Measurements from ENCODE around the gene MXRA8. TPM values are rescaled to one million over a fixed set of nuclear protein-coding genes. Genes with fewer than 3 reads are reported as not detected.
"Not testable (repeated sequence)": the region's sequence is repeated elsewhere in the genome, so short reads cannot be mapped to it uniquely, and the experiment has no call there.

MXRA8 gene
- total RNA-seq, 3 donors from 2014 or later = 6.8 to 62.1 (median 20.8) TPM

DNA sequence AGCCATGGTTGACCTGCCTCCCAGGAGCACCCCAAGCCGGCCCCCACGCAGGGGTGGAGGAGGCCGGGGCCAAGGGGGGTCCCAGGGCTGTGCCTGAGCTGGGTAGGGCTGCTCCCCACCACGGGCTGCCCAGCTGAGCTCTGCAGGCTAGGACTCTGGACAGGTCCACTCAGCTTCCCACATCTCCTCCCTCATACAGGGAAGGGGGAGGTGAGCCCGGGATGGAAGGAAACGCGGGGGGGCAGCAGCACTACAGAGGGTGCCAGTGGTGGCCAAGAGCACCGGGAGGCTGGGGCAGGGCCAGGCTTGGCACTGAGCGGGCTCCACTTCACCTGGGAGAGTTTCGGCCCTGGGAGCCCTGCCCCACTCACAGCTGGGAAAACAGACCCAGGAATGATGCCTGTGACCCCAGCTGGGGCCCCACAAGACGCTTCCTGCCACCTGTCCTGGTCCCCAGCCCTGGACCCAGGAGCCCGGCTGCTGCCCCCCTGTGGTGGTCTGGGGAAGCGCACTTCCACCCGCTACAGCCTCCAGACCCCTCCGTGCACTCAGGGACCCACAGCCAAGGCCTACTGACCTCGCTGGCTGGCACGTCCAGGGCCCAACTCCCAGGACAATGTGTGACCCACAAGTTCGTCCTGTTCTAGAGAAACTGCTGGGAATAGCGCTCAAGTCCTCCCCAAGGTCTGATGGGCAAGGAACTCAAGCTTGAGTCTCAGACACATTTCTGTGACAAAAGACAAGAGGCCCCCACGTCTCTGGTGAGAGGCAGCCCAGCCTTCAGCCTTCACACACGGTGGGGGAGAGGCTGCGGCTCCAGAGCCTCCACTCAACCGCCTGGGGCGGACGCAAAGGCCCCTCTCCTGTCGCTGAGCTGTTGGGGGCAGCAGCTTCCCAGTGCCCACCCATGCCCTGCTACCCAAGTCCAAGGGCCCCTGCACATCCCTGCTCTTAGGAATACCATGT lies 13.7 kb upstream of the MXRA8 start:
- Histone ChIP-seq H3K4me1 (ENCODE audit: low read depth) (peaks cover 26% of the 10 kb centered on the region), H3K9me3 (no peaks in the 10 kb centered on the region), H3K36me3 (ENCODE audit: low read depth) (no peaks in the 10 kb centered on the region), H3K4me3 (no peak overlapping the region)
- intact Hi-C loops (cut with DNase I, micrococcal nuclease) = no loop called here
- ATAC-seq = peak; percentile 58
- TF ChIP-seq, protein P1, sequence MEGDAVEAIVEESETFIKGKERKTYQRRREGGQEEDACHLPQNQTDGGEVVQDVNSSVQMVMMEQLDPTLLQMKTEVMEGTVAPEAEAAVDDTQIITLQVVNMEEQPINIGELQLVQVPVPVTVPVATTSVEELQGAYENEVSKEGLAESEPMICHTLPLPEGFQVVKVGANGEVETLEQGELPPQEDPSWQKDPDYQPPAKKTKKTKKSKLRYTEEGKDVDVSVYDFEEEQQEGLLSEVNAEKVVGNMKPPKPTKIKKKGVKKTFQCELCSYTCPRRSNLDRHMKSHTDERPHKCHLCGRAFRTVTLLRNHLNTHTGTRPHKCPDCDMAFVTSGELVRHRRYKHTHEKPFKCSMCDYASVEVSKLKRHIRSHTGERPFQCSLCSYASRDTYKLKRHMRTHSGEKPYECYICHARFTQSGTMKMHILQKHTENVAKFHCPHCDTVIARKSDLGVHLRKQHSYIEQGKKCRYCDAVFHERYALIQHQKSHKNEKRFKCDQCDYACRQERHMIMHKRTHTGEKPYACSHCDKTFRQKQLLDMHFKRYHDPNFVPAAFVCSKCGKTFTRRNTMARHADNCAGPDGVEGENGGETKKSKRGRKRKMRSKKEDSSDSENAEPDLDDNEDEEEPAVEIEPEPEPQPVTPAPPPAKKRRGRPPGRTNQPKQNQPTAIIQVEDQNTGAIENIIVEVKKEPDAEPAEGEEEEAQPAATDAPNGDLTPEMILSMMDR (IDR thresholded peaks at IDR 0.05) = peak; percentile 98
- DNase-seq = peak; percentile 79 to 83 (median 80)

DNA sequence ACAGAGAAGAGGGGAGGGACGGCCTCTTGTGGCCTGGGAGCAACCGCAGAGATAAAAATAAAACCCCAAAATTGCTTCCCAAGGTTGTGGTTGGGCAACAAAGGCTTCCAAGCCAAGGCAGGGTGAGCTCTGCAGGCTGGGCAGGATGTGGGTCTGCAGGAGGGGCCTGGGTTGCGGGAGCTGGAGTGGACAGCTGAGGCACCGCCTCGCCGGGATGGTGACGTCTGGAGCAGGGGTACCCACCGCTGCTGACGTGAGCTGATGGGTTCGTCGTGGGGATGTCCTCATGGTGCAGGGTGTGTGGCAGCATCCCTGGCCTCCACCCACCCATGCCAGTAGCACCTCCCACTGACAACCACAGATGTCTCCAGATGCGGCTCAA lies 13.0 kb upstream of the MXRA8 start:
- intact Hi-C loops (cut with DNase I, micrococcal nuclease) = no loop called here
- Histone ChIP-seq H3K4me1 (ENCODE audit: low read depth) (peaks cover 26% of the 10 kb centered on the region), H3K9me3 (no peaks in the 10 kb centered on the region), H3K36me3 (ENCODE audit: low read depth) (no peaks in the 10 kb centered on the region), H3K4me3 (no peak overlapping the region)
- TF ChIP-seq, protein P1 (IDR thresholded peaks at IDR 0.05) = no peak
- ATAC-seq (no peak), DNase-seq (peak in 1 of 3 donors; percentile 68)

DNA sequence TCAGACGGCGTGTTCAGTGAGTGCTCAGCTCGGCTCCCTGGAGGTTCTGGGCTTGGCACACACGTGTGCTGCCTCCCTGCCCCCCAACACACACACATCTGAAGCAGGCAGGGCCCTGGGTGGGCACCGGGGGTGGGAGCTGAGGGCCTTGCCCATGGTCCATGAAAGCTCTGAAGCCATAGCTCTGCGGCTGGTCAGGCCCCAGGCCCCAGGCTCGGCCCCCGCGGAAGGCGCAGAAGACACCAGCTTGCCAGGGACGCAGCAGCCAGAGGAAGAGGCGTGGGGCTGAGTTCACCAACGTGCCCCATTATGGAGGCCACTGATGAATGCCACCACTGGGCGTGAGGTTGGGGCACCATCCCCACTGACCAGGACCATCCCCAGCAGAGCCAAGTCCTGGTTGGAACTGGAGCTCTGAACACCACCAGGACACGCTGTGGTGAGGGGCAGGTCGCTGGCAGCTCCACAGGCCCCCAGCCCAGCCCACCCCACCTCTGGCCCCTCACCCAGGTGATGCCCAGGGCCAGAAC lies 12.5 kb upstream of the MXRA8 start:
- TF ChIP-seq, protein P1 (IDR thresholded peaks at IDR 0.05) = no peak
- Histone ChIP-seq H3K9me3 (no peaks in the 10 kb centered on the region), H3K4me1 (ENCODE audit: low read depth) (peaks cover 23% of the 10 kb centered on the region), H3K4me3 (no peak overlapping the region), H3K36me3 (ENCODE audit: low read depth) (no peaks in the 10 kb centered on the region)
- no peak for DNase-seq
- intact Hi-C loops (cut with DNase I, micrococcal nuclease) = no loop called here
- no peak for ATAC-seq

- intact Hi-C loops (cut with DNase I, micrococcal nuclease) = not testable (repeated sequence)
Measured at GRCh38 chr1:1370094-1370493, 11.7 kb upstream of the MXRA8 start.

DNA sequence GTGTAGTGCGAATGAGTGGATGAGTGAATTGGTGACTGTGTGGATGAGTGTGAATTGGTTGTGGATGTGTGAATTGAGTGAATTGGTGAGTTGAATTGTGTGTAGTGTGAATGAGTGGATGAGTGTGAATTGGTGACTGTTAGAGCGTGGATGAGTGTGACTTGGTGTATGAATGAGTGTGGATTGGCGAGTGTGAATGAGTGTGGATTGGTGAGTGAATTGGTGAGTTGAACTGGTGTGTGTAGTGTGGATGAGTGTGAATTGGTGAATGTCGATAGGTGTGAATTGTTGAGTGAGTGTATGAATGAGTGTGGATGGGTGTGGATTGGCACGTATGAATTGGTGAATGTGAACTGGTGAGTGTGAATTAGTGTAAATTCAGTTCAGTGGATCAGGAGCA lies 9.0 kb upstream of the MXRA8 start:
- H3K9me3 ChIP-seq = no peaks in the 10 kb centered on the region
- no peak overlapping the region for H3K4me3 ChIP-seq
- no peak for DNase-seq
- ATAC-seq = no peak
- H3K4me1 ChIP-seq (ENCODE audit: low read depth) = peaks cover 8% of the 10 kb centered on the region
- H3K36me3 ChIP-seq (ENCODE audit: low read depth) = no peaks in the 10 kb centered on the region
- intact Hi-C loops (cut with DNase I, micrococcal nuclease) = no loop called here
- TF ChIP-seq, protein P1 (IDR thresholded peaks at IDR 0.05) = no peak

More at GRCh38 chr1:1370094-1370493, 11.7 kb upstream of the MXRA8 start:
- peaks cover 22% of the 10 kb centered on the region for H3K4me1 ChIP-seq (ENCODE audit: low read depth)
- H3K36me3 ChIP-seq (ENCODE audit: low read depth); ATAC-seq; DNase-seq; H3K9me3 ChIP-seq; H3K4me3 ChIP-seq: not testable (repeated sequence)

GRCh38 chr1:1366699-1367066 lies 8.3 kb upstream of the MXRA8 start:
- no peaks in the 10 kb centered on the region for H3K36me3 ChIP-seq (ENCODE audit: low read depth)
- no peak for ATAC-seq
- intact Hi-C loops (cut with DNase I, micrococcal nuclease) = no loop called here
- peaks cover 2% of the 10 kb centered on the region for H3K4me1 ChIP-seq (ENCODE audit: low read depth)
- TF ChIP-seq, protein P1 (IDR thresholded peaks at IDR 0.05) = no peak
- DNase-seq = no peak
- no peaks in the 10 kb centered on the region for H3K9me3 ChIP-seq
- H3K4me3 ChIP-seq = no peak overlapping the region

All from mucosa of descending colon (tissue), 3 donors.